OCI-LY3 (cell line): ENCODE results near the gene AATK.

Experiments
- H2AFZ ChIP-seq: fragments of 200-600, 300-600 bp; shearing (Covaris generic); 2 replicates; pipeline ENCODE4 v1.6.0; 2014; ENCODE audit warnings: antibody characterized with exemption, low read depth, low read length
- H3K27ac ChIP-seq: fragments of 200-600, 300-600 bp; sonication (generic); 2 replicates; pipeline ENCODE4 v1.5.1; 2014; ENCODE audit warnings: mild to moderate bottlenecking, low read length, moderate library complexity, mixed read lengths
- H3K27me3 ChIP-seq: fragments of 200-600, 300-600 bp; sonication (generic); 2 replicates; pipeline ENCODE4 v1.6.1; 2014; ENCODE audit warnings: low read depth, low read length, mixed read lengths
- H3K36me3 ChIP-seq: fragments of 200-600, 300-600 bp; sonication (generic); replicated peaks from 2 replicates; pipeline ENCODE3; 2014; ENCODE audit warnings: low read depth, low read length, mixed read lengths
- H3K4me1 ChIP-seq: fragments of 300-600, 200-600 bp; sonication (generic); 2 replicates; pipeline ENCODE4 v1.6.1; 2014; ENCODE audit warnings: low read length, mixed read lengths
- H3K4me2 ChIP-seq: fragments of 200-600, 300-600 bp; sonication (generic); 2 replicates; pipeline ENCODE4 v1.6.1; 2014; ENCODE audit warnings: low read length, mixed read lengths
- H3K4me3 ChIP-seq: fragments of 300-600, 200-600 bp; sonication (generic); 2 replicates; pipeline ENCODE4 v1.5.1; 2014; ENCODE audit warnings: antibody characterized with exemption, mild to moderate bottlenecking, low read length, moderate library complexity
- H3K79me2 ChIP-seq: fragments of 300-600, 200-600 bp; shearing (Covaris generic); 2 replicates; pipeline ENCODE4 v1.6.1; 2014; ENCODE audit warnings: mild to moderate bottlenecking, low read length, mixed read lengths
- H3K9ac ChIP-seq: fragments of 300-600, 200-600 bp; shearing (Covaris generic); 2 replicates; pipeline ENCODE4 v1.6.0; 2014; ENCODE audit warnings: mild to moderate bottlenecking, low read length, moderate library complexity
- H3K9me3 ChIP-seq: fragments of 200-600, 300-600 bp; shearing (Covaris generic); 2 replicates; pipeline ENCODE4 v1.6.1; 2014; ENCODE audit warnings: low read length, mixed read lengths; ENCODE audit not compliant: insufficient read depth
- H4K20me1 ChIP-seq: fragments of 200-600, 300-600 bp; sonication (generic); 2 replicates; pipeline ENCODE4 v1.6.1; 2016; ENCODE audit warnings: low read length, mixed read lengths; ENCODE audit not compliant: insufficient read depth
- EZH2phosphoT487 ChIP-seq: fragments of 200-600 bp; shearing (Covaris generic); IDR thresholded peaks from 2 replicates; pipeline ENCODE4 v1.6.1; 2018; ENCODE audit warnings: antibody characterized with exemption, mixed run types, low read depth
- TF ChIP-seq, protein P1 (sequence below): fragments of 200-600, 300-600 bp; sonication (generic); IDR thresholded peaks from 2 replicates; pipeline ENCODE4 v1.5.1; 2014; ENCODE audit warnings: antibody characterized with exemption, low read length, low read depth

Gene AATK

DNA sequence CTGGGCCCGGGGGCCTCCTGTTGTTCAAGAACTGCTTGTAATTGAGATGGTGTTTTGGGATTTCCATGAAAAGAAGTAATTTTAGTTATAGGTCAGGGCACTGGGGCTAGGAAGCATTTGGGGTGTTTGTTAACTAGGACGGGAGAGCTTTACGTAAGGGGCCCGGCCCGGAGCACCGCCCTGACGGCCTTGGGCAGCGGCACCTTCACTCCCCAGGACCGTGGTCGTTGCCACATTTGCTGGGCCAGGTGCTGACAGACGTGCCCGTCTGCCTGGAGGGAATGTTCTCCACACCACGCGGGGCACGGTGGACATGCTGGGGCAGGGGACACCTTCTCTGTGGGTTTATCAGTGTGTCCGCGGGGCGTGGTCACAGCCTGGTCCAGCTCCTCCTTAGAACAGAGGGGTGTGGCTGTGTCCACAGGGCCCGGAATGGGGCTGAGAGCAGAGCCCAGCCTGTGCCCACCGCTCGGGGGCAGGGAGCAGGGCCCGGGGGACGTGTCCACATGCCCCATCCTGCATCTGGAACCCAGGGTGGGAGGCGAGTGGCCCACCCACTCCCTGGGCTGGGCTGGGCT lies 73.4 kb downstream of the AATK start:
- no peaks in the 10 kb centered on the region for H4K20me1 ChIP-seq
- H3K36me3 ChIP-seq = no peaks in the 10 kb centered on the region
- peaks cover 12% of the 10 kb centered on the region for H3K4me1 ChIP-seq

DNA sequence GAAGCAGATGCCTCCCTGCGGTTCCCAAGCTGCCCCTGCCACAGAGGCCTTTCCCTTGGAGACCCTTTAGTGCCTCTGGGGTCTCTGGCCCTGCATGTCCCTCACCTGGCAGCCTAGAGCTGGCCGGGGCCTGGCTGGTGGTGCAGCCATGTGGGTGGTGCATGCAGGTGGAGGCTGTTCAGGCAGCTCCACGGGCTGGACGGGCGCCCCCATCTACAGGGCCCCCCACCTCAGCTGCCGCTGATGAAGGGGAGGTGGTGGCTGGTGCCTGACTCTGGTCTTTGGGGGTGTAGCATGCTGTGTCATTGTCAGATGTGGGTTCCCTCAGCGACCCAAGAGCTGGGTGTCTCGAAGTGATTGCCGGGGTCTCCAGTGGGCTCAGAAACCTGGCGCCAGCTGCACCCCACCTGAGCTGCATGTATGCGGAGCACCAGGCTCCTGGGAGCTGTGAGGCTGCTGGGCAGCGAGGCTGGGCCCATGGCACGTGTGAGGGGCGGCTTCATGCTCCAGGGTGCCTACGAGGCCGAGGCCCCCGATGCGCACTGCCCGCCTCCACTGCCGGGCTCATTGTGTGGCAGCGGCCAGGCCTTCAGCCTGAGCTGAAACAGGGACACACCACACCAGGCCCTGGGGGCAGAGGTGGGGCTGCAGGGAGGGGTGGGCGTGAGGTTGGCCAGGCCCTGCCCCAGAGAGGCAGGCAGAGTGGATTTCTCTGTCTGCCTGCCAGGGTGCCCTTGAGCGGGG lies 74.1 kb downstream of the AATK start:
- Histone ChIP-seq H3K4me1 (peaks cover 12% of the 10 kb centered on the region), H3K79me2 (no peaks in the 10 kb centered on the region), H3K4me2 (no peak overlapping the region), H2AFZ (no peak overlapping the region), H3K27ac (no peak overlapping the region), H3K9ac (no peak overlapping the region), H3K4me3 (no peak overlapping the region), H3K27me3 (peaks cover 41% of the 10 kb centered on the region), H4K20me1 (no peaks in the 10 kb centered on the region), H3K36me3 (no peaks in the 10 kb centered on the region), H3K9me3 (no peaks in the 10 kb centered on the region)
- no peak for TF ChIP-seq EZH2phosphoT487
- TF ChIP-seq, protein P1, sequence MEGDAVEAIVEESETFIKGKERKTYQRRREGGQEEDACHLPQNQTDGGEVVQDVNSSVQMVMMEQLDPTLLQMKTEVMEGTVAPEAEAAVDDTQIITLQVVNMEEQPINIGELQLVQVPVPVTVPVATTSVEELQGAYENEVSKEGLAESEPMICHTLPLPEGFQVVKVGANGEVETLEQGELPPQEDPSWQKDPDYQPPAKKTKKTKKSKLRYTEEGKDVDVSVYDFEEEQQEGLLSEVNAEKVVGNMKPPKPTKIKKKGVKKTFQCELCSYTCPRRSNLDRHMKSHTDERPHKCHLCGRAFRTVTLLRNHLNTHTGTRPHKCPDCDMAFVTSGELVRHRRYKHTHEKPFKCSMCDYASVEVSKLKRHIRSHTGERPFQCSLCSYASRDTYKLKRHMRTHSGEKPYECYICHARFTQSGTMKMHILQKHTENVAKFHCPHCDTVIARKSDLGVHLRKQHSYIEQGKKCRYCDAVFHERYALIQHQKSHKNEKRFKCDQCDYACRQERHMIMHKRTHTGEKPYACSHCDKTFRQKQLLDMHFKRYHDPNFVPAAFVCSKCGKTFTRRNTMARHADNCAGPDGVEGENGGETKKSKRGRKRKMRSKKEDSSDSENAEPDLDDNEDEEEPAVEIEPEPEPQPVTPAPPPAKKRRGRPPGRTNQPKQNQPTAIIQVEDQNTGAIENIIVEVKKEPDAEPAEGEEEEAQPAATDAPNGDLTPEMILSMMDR = no peak

More for the DNA sequence above, 73.4 kb downstream of the AATK start:
- no peak overlapping the region for H3K9ac ChIP-seq
- H3K79me2 ChIP-seq = no peaks in the 10 kb centered on the region
- no peak overlapping the region for H3K4me3 ChIP-seq
- H3K27me3 ChIP-seq = peaks cover 46% of the 10 kb centered on the region
- no peaks in the 10 kb centered on the region for H3K9me3 ChIP-seq
- no peak overlapping the region for H2AFZ ChIP-seq
- no peak overlapping the region for H3K4me2 ChIP-seq
- no peak for TF ChIP-seq EZH2phosphoT487
- TF ChIP-seq, protein P1 = no peak
- no peak overlapping the region for H3K27ac ChIP-seq

DNA sequence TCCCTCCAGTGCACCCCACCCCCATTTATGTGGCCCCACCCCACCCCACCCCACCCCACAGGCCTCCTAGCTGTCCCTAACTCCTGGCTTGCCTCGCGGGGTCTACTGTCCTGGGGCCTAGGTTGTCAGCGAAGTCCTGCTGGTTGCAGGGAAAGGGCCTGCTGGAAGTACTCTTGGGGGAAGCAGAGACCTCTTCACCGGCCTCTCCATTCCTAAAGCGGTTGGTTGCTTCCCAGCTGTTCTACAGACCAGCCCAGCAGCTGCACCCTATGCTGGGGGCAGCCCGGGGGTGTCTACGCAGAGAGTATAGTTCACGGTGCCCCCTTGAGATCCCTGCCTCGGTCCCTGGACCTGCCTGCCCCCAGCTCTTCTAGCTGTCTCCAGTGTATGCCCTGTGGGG lies 74.9 kb downstream of the AATK start:
- H4K20me1 ChIP-seq = no peaks in the 10 kb centered on the region
- no peaks in the 10 kb centered on the region for H3K79me2 ChIP-seq
- H3K4me2 ChIP-seq = no peak overlapping the region
- H3K9me3 ChIP-seq = no peaks in the 10 kb centered on the region
- H3K36me3 ChIP-seq = no peaks in the 10 kb centered on the region
- no peak overlapping the region for H3K27ac ChIP-seq
- H3K4me3 ChIP-seq = no peak overlapping the region
- no peak for TF ChIP-seq EZH2phosphoT487
- TF ChIP-seq, protein P1 = no peak
- H3K4me1 ChIP-seq = peaks cover 12% of the 10 kb centered on the region
- H3K27me3 ChIP-seq = peaks cover 33% of the 10 kb centered on the region
- H3K9ac ChIP-seq = no peak overlapping the region
- H2AFZ ChIP-seq = no peak overlapping the region

DNA sequence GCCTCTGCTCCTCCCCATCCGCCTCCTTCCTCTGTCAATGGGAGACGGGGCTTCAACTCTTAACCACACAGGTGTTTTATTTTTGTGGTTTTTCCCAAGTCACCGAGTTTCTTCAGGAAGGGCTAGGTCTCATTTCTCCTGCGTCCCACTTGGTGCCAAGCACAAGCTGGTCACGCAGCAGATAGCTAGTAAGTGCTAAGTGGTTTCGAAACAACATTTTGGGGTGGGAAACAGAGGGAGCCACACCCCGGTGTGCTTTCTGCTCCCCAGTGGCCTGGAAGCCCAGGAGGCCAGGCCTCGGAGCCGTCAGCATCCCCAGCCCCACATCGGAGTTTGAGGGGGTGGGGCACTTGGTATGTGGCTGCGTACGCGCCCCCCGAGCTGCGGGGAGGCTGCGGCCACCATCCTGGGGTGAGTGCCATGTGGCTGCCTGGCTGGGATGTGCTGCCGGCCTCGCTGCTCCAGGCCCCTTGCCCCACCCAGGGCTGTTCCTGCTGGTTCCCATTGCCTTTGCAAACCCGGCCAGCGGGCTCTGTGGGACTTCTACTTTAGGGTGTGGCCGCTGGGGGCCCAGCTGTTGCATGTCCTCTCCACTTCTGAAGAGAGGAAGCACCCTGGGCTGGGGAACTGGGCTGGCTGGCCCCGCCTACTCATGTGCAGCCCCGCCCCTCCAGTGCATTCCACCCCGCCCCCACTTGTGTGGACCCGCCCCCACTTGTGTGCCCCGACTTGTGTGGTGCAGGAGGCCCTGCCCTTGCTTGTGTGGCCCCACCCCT lies 75.5 kb downstream of the AATK start:
- Histone ChIP-seq H3K27ac (no peak overlapping the region), H3K9ac (no peak overlapping the region), H3K36me3 (no peaks in the 10 kb centered on the region), H4K20me1 (no peaks in the 10 kb centered on the region), H3K9me3 (no peaks in the 10 kb centered on the region), H3K4me3 (no peak overlapping the region), H3K79me2 (no peaks in the 10 kb centered on the region), H3K27me3 (peaks cover 27% of the 10 kb centered on the region), H3K4me1 (peaks cover 8% of the 10 kb centered on the region), H2AFZ (no peak overlapping the region), H3K4me2 (no peak overlapping the region)
- no peak for TF ChIP-seq EZH2phosphoT487
